Endothelial cell of umbilical vein (primary cell): Measurements from ENCODE around the gene TMEM106C. TPM values are rescaled to one million over a fixed set of nuclear protein-coding genes. Genes with fewer than 3 reads are reported as not detected.
A peak's percentile ranks its signal among the peaks of the same experiment; 100 is the strongest.

ENCODE experiments used
- BruUV-seq: library from RNA; stranded (reverse); fragments of 400-500 nt; replicated peaks from 2 replicates; lab custom pipeline; 2021; lab: Mats Ljungman, UMichigan
- CTCF ChIA-PET: fragments of 300-600, 350-600 bp; sonication (Branson Sonifier 250); formaldehyde crosslinking; loops from one replicate; lab custom pipeline; 2021; ENCODE audit warnings: antibody characterized with exemption, inconsistent platforms; lab: Charles Lee
- POLR2A ChIA-PET: fragments of 300-600, 350-600 bp; sonication (Branson Sonifier 250); formaldehyde crosslinking; loops from one replicate; lab custom pipeline; 2021; ENCODE audit warnings: antibody characterized with exemption, inconsistent platforms; lab: Charles Lee
- DNase-seq: peaks from one replicate; pipeline ENCODE4 v3.0.0-alpha.2; 2011; ENCODE audit warnings: low read depth, low spot score
- FAIRE-seq: peaks from 2 replicates; lab custom pipeline; 2011; peaks lifted over from hg19 to GRCh38; lab: Jason Lieb, UNC
- H2AFZ ChIP-seq: 2 replicates; pipeline ENCODE4 v1.6.0; 2012; ENCODE audit warnings: low read depth, low read length, control low read depth, inconsistent platforms
- H3K27ac ChIP-seq: 2 replicates; pipeline ENCODE4 v1.5.1; 2011; ENCODE audit warnings: low read depth, mild to moderate bottlenecking, control low read depth, low read length, moderate library complexity; ENCODE audit not compliant: insufficient read depth
- H3K27me3 ChIP-seq, 2 experiments: 2 replicates each; pipeline versions ENCODE4 v1.6.0 to v1.6.1; 2011; ENCODE audit warnings: low read length in 2 of 2, mixed read lengths in 1 of 2; ENCODE audit not compliant: control insufficient read depth in 2 of 2, insufficient read depth in 2 of 2
- H3K36me3 ChIP-seq, 2 experiments: 2 replicates in 1 of 2; 3 replicates in 1 of 2; pipeline ENCODE4 v1.5.1; 2011; ENCODE audit warnings: low read length in 2 of 2, mild to moderate bottlenecking in 1 of 2, moderate library complexity in 1 of 2; ENCODE audit not compliant: control insufficient read depth in 2 of 2, insufficient read depth in 2 of 2; ENCODE audit errors: extremely low read depth in 1 of 2
- H3K4me1 ChIP-seq: 3 replicates; pipeline ENCODE4 v1.5.1; 2011; ENCODE audit warnings: mild to moderate bottlenecking, low read length; ENCODE audit not compliant: control insufficient read depth, insufficient read depth; ENCODE audit errors: extremely low read depth
- H3K4me2 ChIP-seq: 2 replicates; pipeline ENCODE4 v1.6.1; 2011; ENCODE audit warnings: low read length, control low read depth, mixed read lengths; ENCODE audit not compliant: insufficient read depth
- H3K4me3 ChIP-seq, 3 experiments: fragments of 200-600 bp in 1 of 3; sonication (generic), shearing (Covaris generic) in 1 of 3; replicated peaks in 1 of 3; 2 replicates each; pipeline ENCODE4 v1.5.1; 2011 to 2016; ENCODE audit warnings: control low read depth in 3 of 3, low read length in 3 of 3, mild to moderate bottlenecking in 2 of 3, inconsistent platforms in 1 of 3, low read depth in 1 of 3, moderate library complexity in 1 of 3; ENCODE audit not compliant: insufficient read depth in 1 of 3
- H3K79me2 ChIP-seq: 2 replicates; pipeline ENCODE4 v1.6.0; 2012; ENCODE audit warnings: low read length, inconsistent platforms; ENCODE audit not compliant: control insufficient read depth, insufficient read depth
- H3K9ac ChIP-seq: replicated peaks from 2 replicates; pipeline ENCODE3; 2011; ENCODE audit warnings: low read length, control low read depth; ENCODE audit not compliant: insufficient read depth; ENCODE audit errors: extremely low read depth
- H3K9me1 ChIP-seq: replicated peaks from 3 replicates; pipeline ENCODE4 v1.6.0; 2011; ENCODE audit warnings: mild to moderate bottlenecking, low read length; ENCODE audit not compliant: control insufficient read depth, insufficient read depth; ENCODE audit errors: extremely low read depth
- H3K9me3 ChIP-seq: replicated peaks from 2 replicates; pipeline ENCODE4 v1.5.1; 2012; ENCODE audit warnings: low read length, inconsistent platforms; ENCODE audit not compliant: control insufficient read depth, insufficient read depth
- H4K20me1 ChIP-seq: replicated peaks from 2 replicates; pipeline ENCODE3; 2011; ENCODE audit warnings: mild to moderate bottlenecking, low read length; ENCODE audit not compliant: control insufficient read depth, insufficient read depth; ENCODE audit errors: extremely low read depth
- EZH2 ChIP-seq: IDR thresholded peaks from 2 replicates; pipeline ENCODE4 v1.6.1; 2012; ENCODE audit warnings: borderline replicate concordance, low read depth, mild to moderate bottlenecking, moderate library complexity, low read length, inconsistent platforms; ENCODE audit not compliant: severe bottlenecking
- FOS ChIP-seq: IDR thresholded peaks from 2 replicates; pipeline ENCODE4 v1.6.1; 2011; ENCODE audit warnings: mild to moderate bottlenecking, low read length, moderate library complexity, borderline replicate concordance; ENCODE audit not compliant: insufficient read depth
- GATA2 ChIP-seq: IDR thresholded peaks from 2 replicates; pipeline ENCODE4 v1.7.0; 2011; ENCODE audit warnings: low read depth, mild to moderate bottlenecking, moderate library complexity, mixed read lengths, low read length; ENCODE audit not compliant: insufficient read length, insufficient read depth
- JUN ChIP-seq: IDR thresholded peaks from 2 replicates; pipeline ENCODE4 v1.6.1; 2011; ENCODE audit warnings: borderline replicate concordance, low read depth; ENCODE audit not compliant: insufficient read length, insufficient read depth
- MYC ChIP-seq: IDR thresholded peaks from one replicate; pipeline ENCODE4 v1.6.1; 2011; ENCODE audit warnings: mild to moderate bottlenecking, low read depth, low read length
- POLR2A ChIP-seq: IDR thresholded peaks from 2 replicates; pipeline ENCODE4 v1.6.1; 2012; ENCODE audit warnings: low read depth, mild to moderate bottlenecking, control low read depth, low read length
- POLR2AphosphoS5 ChIP-seq: IDR thresholded peaks from 2 replicates; pipeline ENCODE4 v1.6.1; 2012; ENCODE audit warnings: low read depth, mild to moderate bottlenecking, control low read depth, low read length, moderate library complexity; ENCODE audit not compliant: insufficient read depth
- dilution Hi-C: fragments of 300-500 bp; cut with MboI; formaldehyde crosslinking; loops from one replicate; pipeline ENCODE4 v1.15.0; 2019; ENCODE audit warnings: low sequenced_read_pairs; ENCODE audit not compliant: extremely low pct_ligation_motif_present
- intact Hi-C: fragments of 100-400 bp; cut with micrococcal nuclease; formaldehyde crosslinking; loops from one replicate; pipeline ENCODE4 v1.10.0; 2022
- polyA plus RNA-seq, 4 experiments: library from polyadenylated mRNA; depleted of rRNA in 3 of 4; stranded (reverse) in 3 of 4; unstranded in 1 of 4; fragments of >200 nt; gene quantifications; 2 replicates each; pipeline versions ENCODE4 v1.2.1 to v1.2.3, GENCODE V29; 2011 to 2012; ENCODE audit warnings: missing spikeins in 1 of 4
- total RNA-seq: library from RNA; stranded (reverse); gene quantifications from 2 replicates; pipeline ENCODE4 v1.2.3, GENCODE V29; 2021
- TF ChIP-seq, protein P1 (sequence below): IDR thresholded peaks from 2 replicates; pipeline ENCODE4 v1.6.1; 2011; ENCODE audit not compliant: insufficient read depth, insufficient read length
- TF ChIP-seq, protein P2 (sequence below), 2 donors: IDR thresholded peaks; 1 replicate in 1 of 2; 2 replicates in 1 of 2; pipeline ENCODE4 v1.5.1; 2011; ENCODE audit warnings: low read length in 2 of 2, mild to moderate bottlenecking in 2 of 2, moderate library complexity in 2 of 2, control low read depth in 1 of 2, inconsistent platforms in 1 of 2, low read depth in 1 of 2; ENCODE audit not compliant: insufficient read depth in 1 of 2; ENCODE audit errors: extremely low read depth in 1 of 2

Gene TMEM106C
- total and polyA plus RNA-seq, 2 donors (not counting 3 experiments of a cell fraction or from before 2014, with no cell fraction given), result 84.4 to 148 TPM

DNA sequence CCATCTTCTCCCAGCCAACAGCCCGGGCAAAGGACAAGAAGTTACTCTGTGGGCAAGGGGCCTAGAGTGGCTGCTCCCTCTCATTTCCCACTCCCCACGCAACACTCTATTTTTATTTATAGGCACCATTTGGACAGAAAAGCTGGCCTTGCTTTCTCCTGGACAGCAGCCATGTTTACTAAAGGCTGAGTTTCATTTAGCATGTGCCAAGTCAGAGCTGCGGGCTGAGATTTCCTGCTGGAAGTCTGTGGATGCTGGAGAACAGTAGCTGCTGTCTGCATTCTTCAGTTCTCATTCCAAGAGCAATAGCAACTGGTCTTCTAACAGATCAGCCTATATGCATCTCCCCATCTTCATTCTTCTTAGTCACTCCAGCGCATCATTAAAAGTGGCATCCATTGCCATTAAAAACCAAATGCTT lies 32.6 kb downstream of the TMEM106C start:
- POLR2A ChIA-PET, result no interaction called here
- Histone ChIP-seq H3K4me3 (no peak overlapping the region), H4K20me1 (no peaks in the 10 kb centered on the region), H3K27ac (no peak overlapping the region), H3K4me2 (no peak overlapping the region), H3K9me3 (no peaks in the 10 kb centered on the region), H2AFZ (no peak overlapping the region), H3K9ac (no peak overlapping the region), H3K79me2 (no peaks in the 10 kb centered on the region), H3K36me3 (no peaks in the 10 kb centered on the region), H3K27me3 (peaks cover 41 to 58% of the 10 kb centered on the region in 2 experiments), H3K9me1 (no peaks in the 10 kb centered on the region), H3K4me1 (peaks cover 3% of the 10 kb centered on the region)
- FAIRE-seq (no peak), DNase-seq (peak; percentile 25)
- TF ChIP-seq POLR2A (no peak), POLR2AphosphoS5 (no peak), GATA2 (no peak), FOS (no peak), MYC (no peak), EZH2 (no peak), JUN (no peak)
- TF ChIP-seq, protein P1, sequence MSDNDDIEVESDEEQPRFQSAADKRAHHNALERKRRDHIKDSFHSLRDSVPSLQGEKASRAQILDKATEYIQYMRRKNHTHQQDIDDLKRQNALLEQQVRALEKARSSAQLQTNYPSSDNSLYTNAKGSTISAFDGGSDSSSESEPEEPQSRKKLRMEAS, result no peak
- TF ChIP-seq, protein P2, sequence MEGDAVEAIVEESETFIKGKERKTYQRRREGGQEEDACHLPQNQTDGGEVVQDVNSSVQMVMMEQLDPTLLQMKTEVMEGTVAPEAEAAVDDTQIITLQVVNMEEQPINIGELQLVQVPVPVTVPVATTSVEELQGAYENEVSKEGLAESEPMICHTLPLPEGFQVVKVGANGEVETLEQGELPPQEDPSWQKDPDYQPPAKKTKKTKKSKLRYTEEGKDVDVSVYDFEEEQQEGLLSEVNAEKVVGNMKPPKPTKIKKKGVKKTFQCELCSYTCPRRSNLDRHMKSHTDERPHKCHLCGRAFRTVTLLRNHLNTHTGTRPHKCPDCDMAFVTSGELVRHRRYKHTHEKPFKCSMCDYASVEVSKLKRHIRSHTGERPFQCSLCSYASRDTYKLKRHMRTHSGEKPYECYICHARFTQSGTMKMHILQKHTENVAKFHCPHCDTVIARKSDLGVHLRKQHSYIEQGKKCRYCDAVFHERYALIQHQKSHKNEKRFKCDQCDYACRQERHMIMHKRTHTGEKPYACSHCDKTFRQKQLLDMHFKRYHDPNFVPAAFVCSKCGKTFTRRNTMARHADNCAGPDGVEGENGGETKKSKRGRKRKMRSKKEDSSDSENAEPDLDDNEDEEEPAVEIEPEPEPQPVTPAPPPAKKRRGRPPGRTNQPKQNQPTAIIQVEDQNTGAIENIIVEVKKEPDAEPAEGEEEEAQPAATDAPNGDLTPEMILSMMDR (IDR thresholded peaks at IDR 0.05; ENCODE audit: extremely low read depth in 1 of 2, insufficient read depth in 1 of 2, low read depth in 1 of 2, low read length in 2 of 2), result no peak
- dilution Hi-C loops (no loop called here), intact Hi-C loops (no loop called here)
- CTCF ChIA-PET, result interaction anchor here (1.5 kb wide), 1 partner anchor 46 kb away, joined by 5 read pairs; no protein-coding TSS in a partner anchor
- no TSS peak for BruUV-seq
